Mesenchymal stem cell (in vitro differentiated cells and primary cell): Measurements from ENCODE around the gene ASAP2.

Source experiments
- DNase-seq: peaks from one replicate; pipeline ENCODE4 v3.0.0-alpha.2; 2013
- H2AFZ ChIP-seq: one replicate; pipeline ENCODE4 v1.6.1; 2013; ENCODE audit warnings: low read depth, mild to moderate bottlenecking, control low read depth, inconsistent platforms, low read length, moderate library complexity
- H2AK5ac ChIP-seq: 2 replicates; pipeline ENCODE4 v1.6.1; 2013; ENCODE audit warnings: low read length, moderate library complexity, mild to moderate bottlenecking, inconsistent platforms; ENCODE audit not compliant: severe bottlenecking
- H2BK120ac ChIP-seq: one replicate; pipeline ENCODE4 v1.6.1; 2013; ENCODE audit warnings: low read depth, mild to moderate bottlenecking, inconsistent platforms, low read length, moderate library complexity
- H2BK12ac ChIP-seq, 2 experiments: one replicate each; pipeline ENCODE4 v1.6.1; 2013; ENCODE audit warnings: inconsistent platforms in 2 of 2, low read length in 2 of 2, mild to moderate bottlenecking in 2 of 2, moderate library complexity in 2 of 2, control low read depth in 1 of 2
- H2BK15ac ChIP-seq: one replicate; pipeline ENCODE4 v1.6.1; 2013; ENCODE audit warnings: mild to moderate bottlenecking, low read depth, inconsistent platforms; ENCODE audit not compliant: poor library complexity, severe bottlenecking
- H2BK5ac ChIP-seq: 2 replicates; pipeline ENCODE4 v1.6.1; 2013; ENCODE audit warnings: low read depth, mild to moderate bottlenecking, low read length, control low read depth, inconsistent platforms; ENCODE audit not compliant: poor library complexity, severe bottlenecking
- H3K14ac ChIP-seq, 2 experiments: one replicate each; pipeline ENCODE4 v1.6.1; 2013; ENCODE audit warnings: inconsistent platforms in 2 of 2, low read length in 2 of 2, control low read depth in 1 of 2, mild to moderate bottlenecking in 1 of 2, moderate library complexity in 1 of 2
- H3K18ac ChIP-seq, 2 experiments: one replicate each; pipeline ENCODE4 v1.6.1; 2013; ENCODE audit warnings: inconsistent platforms in 2 of 2, low read length in 2 of 2, control low read depth in 1 of 2, low read depth in 1 of 2, mild to moderate bottlenecking in 1 of 2
- H3K23ac ChIP-seq, 2 experiments: one replicate each; pipeline ENCODE4 v1.6.1; 2013; ENCODE audit warnings: inconsistent platforms in 2 of 2, low read length in 2 of 2, mild to moderate bottlenecking in 2 of 2, moderate library complexity in 2 of 2, control low read depth in 1 of 2
- H3K27ac ChIP-seq: 2 replicates; pipeline ENCODE4 v1.5.1; 2013; ENCODE audit warnings: mild to moderate bottlenecking, moderate library complexity, low read length, control low read depth, inconsistent platforms; ENCODE audit not compliant: poor library complexity, severe bottlenecking
- H3K27me3 ChIP-seq, 2 experiments: 2 replicates each; pipeline versions ENCODE4 v1.6.1 to v1.7.0; 2013; ENCODE audit warnings: low read length in 2 of 2, mild to moderate bottlenecking in 2 of 2, moderate library complexity in 2 of 2, control low read depth in 1 of 2, inconsistent platforms in 1 of 2; ENCODE audit not compliant: control insufficient read depth in 1 of 2, insufficient read depth in 1 of 2
- H3K36me3 ChIP-seq, 2 experiments: 2 replicates each; pipeline versions ENCODE4 v1.6.1 to v1.7.0; 2013; ENCODE audit warnings: low read length in 2 of 2, control low read depth in 1 of 2, inconsistent platforms in 1 of 2, low read depth in 1 of 2, mild to moderate bottlenecking in 1 of 2; ENCODE audit not compliant: insufficient read depth in 2 of 2, control insufficient read depth in 1 of 2
- H3K4ac ChIP-seq, 2 experiments: one replicate each; pipeline ENCODE4 v1.6.1; 2013; ENCODE audit warnings: inconsistent platforms in 2 of 2, low read length in 2 of 2, mild to moderate bottlenecking in 2 of 2, moderate library complexity in 2 of 2, control low read depth in 1 of 2, low read depth in 1 of 2
- H3K4me1 ChIP-seq: 2 replicates; pipeline ENCODE4 v1.6.1; 2013; ENCODE audit warnings: low read depth, low read length, control low read depth; ENCODE audit not compliant: control insufficient read depth, insufficient read depth
- H3K4me2 ChIP-seq: 2 replicates; pipeline ENCODE4 v1.6.1; 2013; ENCODE audit warnings: low read length, mild to moderate bottlenecking, inconsistent platforms; ENCODE audit not compliant: poor library complexity, severe bottlenecking
- H3K4me3 ChIP-seq, 2 experiments: 2 replicates each; pipeline versions ENCODE4 v1.5.1 to v1.7.0; 2013; ENCODE audit warnings: low read length in 2 of 2, mild to moderate bottlenecking in 2 of 2, control low read depth in 1 of 2, low read depth in 1 of 2; ENCODE audit not compliant: insufficient read depth in 1 of 2
- H3K79me1 ChIP-seq: replicated peaks from 2 replicates; pipeline ENCODE4 v1.6.1; 2013; ENCODE audit warnings: mild to moderate bottlenecking, control low read depth, low read length, inconsistent platforms; ENCODE audit not compliant: poor library complexity, severe bottlenecking
- H3K9ac ChIP-seq: 2 replicates; pipeline ENCODE4 v1.7.0; 2013; ENCODE audit warnings: mild to moderate bottlenecking, low read length, moderate library complexity
- H3K9me3 ChIP-seq: 2 replicates; pipeline ENCODE4 v1.7.0; 2013; ENCODE audit warnings: mild to moderate bottlenecking, low read length; ENCODE audit not compliant: control insufficient read depth
- H4K8ac ChIP-seq: one replicate; pipeline ENCODE4 v1.6.1; 2013; ENCODE audit warnings: inconsistent platforms, mild to moderate bottlenecking, low read length, moderate library complexity
- H4K91ac ChIP-seq: one replicate; pipeline ENCODE4 v1.6.1; 2013; ENCODE audit warnings: mild to moderate bottlenecking, low read length, inconsistent platforms
- WGBS: methylation state at CpG from one replicate; pipeline ENCODE4 v1.1.7; 2013; ENCODE audit warnings: mixed read lengths; 5-methylcytosine and 5-hydroxymethylcytosine counted together

The ASAP2 gene

GRCh38 chr2:9199716-9200632 is 6.6 kb upstream of the ASAP2 start:
- Histone ChIP-seq H3K23ac (no peak overlapping the region), H3K79me1 (no peaks in the 10 kb centered on the region), H3K18ac (peak overlapping the region; percentile 7 to 95), H3K4me2 (no peak overlapping the region), H3K14ac (peak overlapping the region in 1 of 2 experiments; percentile 1), H3K4me3 (no peak overlapping the region), H3K9me3 (no peaks in the 10 kb centered on the region), H3K4me1 (peaks cover 5% of the 10 kb centered on the region), H2BK12ac (peak overlapping the region; percentile 4 to 90), H3K27me3 (no peaks in the 10 kb centered on the region), H2BK120ac (peak overlapping the region; percentile 54), H2BK15ac (no peak overlapping the region), H3K4ac (peak overlapping the region in 1 of 2 experiments; percentile 47), H3K27ac (no peak overlapping the region), H3K36me3 (no peaks in the 10 kb centered on the region), H2BK5ac (no peak overlapping the region), H2AK5ac (no peak overlapping the region), H3K9ac (peak overlapping the region; percentile 48), H2AFZ (no peak overlapping the region), H4K8ac (peak overlapping the region; percentile 52), H4K91ac (peak overlapping the region; percentile 70)
- WGBS: 94% methylated on average over 8 of the region's 9 CpGs
- DNase-seq: peak; percentile 85

DNA sequence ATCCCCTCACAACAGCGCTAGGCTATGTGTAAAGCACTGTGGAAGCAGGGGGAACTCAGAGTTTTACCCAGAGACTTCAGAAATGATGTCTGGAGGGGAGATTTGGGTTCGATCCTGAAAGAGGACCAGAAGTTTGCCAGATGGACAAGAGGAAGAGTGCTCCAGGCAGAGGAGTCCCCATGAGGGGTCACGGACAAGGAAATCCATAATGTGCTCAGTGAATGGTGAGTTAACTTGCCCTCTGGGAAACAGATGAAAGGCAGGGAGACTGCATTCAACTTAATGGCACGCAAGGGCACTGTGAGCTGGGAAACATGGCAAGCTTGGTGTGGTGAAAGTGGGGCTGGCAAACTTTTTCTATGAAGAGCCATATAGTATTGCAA is 6.0 kb upstream of the ASAP2 start:
- Histone ChIP-seq H3K23ac (no peak overlapping the region), H2BK120ac (peak overlapping the region; percentile 54), H2BK15ac (peak overlapping the region; percentile 74), H4K91ac (peak overlapping the region; percentile 93), H2AK5ac (no peak overlapping the region), H3K4ac (peak overlapping the region in 1 of 2 experiments; percentile 47), H3K36me3 (no peaks in the 10 kb centered on the region), H2BK5ac (no peak overlapping the region), H2AFZ (no peak overlapping the region), H3K4me3 (no peak overlapping the region), H3K4me1 (peaks cover 5% of the 10 kb centered on the region), H3K18ac (peak overlapping the region; percentile 7 to 95), H4K8ac (peak overlapping the region; percentile 57), H3K14ac (peak overlapping the region in 1 of 2 experiments; percentile 1), H3K27me3 (no peaks in the 10 kb centered on the region), H3K4me2 (no peak overlapping the region), H3K27ac (no peak overlapping the region), H3K9me3 (no peaks in the 10 kb centered on the region), H2BK12ac (peak overlapping the region; percentile 3 to 90), H3K9ac (peak overlapping the region; percentile 5), H3K79me1 (no peaks in the 10 kb centered on the region)
- DNase-seq: peak; percentile 46
- WGBS: 85% methylated on average over 4 of the region's 4 CpGs

DNA sequence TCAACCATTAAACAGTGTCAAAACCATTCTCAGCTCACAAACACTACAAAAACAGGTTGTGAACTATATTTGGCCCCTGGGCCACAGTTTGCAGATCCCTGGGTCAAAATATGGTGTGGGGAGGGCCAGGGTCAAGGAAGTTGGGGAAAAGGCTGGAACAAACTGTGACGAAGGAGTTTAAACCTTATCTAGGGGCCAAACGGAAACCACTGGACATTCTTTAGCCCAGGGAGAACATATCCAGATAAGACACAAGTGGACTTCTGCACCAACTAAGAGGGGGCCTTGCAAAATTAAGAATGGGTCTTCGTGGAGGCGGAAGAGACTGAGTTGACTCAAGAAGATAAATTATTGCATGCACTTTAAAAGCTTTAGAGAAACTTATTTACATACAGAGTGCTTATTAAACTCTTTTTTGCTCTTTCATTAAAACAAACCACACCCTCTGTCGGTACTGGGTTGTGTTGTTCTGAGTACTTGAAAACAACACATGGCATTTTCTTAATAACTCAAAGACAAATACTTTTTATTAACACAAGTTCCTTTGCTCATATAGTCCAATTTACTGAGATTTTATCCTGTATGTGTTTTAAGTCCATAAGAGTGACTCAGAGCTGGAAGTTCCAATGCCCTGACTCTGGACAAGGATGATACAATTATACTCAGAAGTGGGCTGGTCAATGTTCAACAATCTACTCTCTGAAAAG is 5.3 kb upstream of the ASAP2 start:
- Histone ChIP-seq H3K27me3 (no peaks in the 10 kb centered on the region), H3K18ac (peak overlapping the region in 1 of 2 experiments; percentile 60), H3K14ac (no peak overlapping the region), H4K8ac (no peak overlapping the region), H3K4ac (peak overlapping the region in 1 of 2 experiments; percentile 44), H3K9me3 (no peaks in the 10 kb centered on the region), H2AFZ (no peak overlapping the region), H2BK120ac (no peak overlapping the region), H3K23ac (no peak overlapping the region), H3K9ac (peak overlapping the region; percentile 3), H2AK5ac (peak overlapping the region; percentile 92), H4K91ac (no peak overlapping the region), H3K27ac (no peak overlapping the region), H3K36me3 (no peaks in the 10 kb centered on the region), H3K4me2 (no peak overlapping the region), H2BK12ac (peak overlapping the region in 1 of 2 experiments; percentile 49), H2BK15ac (no peak overlapping the region), H3K79me1 (no peaks in the 10 kb centered on the region), H3K4me1 (peaks cover 8% of the 10 kb centered on the region), H2BK5ac (no peak overlapping the region), H3K4me3 (no peak overlapping the region)
- WGBS: no CpG with 5 or more reads among the region's 5 CpGs
- DNase-seq: peak; percentile 88

GRCh38 chr2:9203006-9203405 is 3.6 kb upstream of the ASAP2 start:
- no peak overlapping the region for H2AK5ac ChIP-seq
- no peak overlapping the region for H4K91ac ChIP-seq
- no peak overlapping the region for H3K4ac ChIP-seq
- H2BK12ac ChIP-seq: no peak overlapping the region
- H3K9me3 ChIP-seq: no peaks in the 10 kb centered on the region
- no peak overlapping the region for H3K23ac ChIP-seq
- no peak overlapping the region for H3K18ac ChIP-seq
- H2BK120ac ChIP-seq: no peak overlapping the region
- no peak overlapping the region for H3K4me2 ChIP-seq
- H3K27me3 ChIP-seq: no peaks in the 10 kb centered on the region
- no peak overlapping the region for H2AFZ ChIP-seq
- no peak overlapping the region for H3K9ac ChIP-seq
- no peak overlapping the region for H3K14ac ChIP-seq
- peaks cover 8% of the 10 kb centered on the region for H3K4me1 ChIP-seq
- H2BK15ac ChIP-seq: no peak overlapping the region
- H2BK5ac ChIP-seq: no peak overlapping the region
- H3K79me1 ChIP-seq: peaks cover 1% of the 10 kb centered on the region
- no peak overlapping the region for H4K8ac ChIP-seq
- no peak for DNase-seq
- WGBS: 97% methylated on average over 3 of the region's 3 CpGs
- H3K36me3 ChIP-seq: no peaks in the 10 kb centered on the region
- no peak overlapping the region for H3K4me3 ChIP-seq
- H3K27ac ChIP-seq: no peak overlapping the region
